ENCODE measurements around the gene COMMD2.

Gene COMMD2

GRCh38 chr3:149702691-149703441 lies 49.4 kb downstream of the COMMD2 start:
- no peak for DNase-seq

GRCh38 chr3:149701977-149702350 lies 50.3 kb downstream of the COMMD2 start:
- DNase-seq, result no peak

- DNase-seq, result no peak
Measured at GRCh38 chr3:149701206-149701976, 50.9 kb downstream of the COMMD2 start.
